IMR-90 (cell line): ENCODE results near the gene TXNDC12. TPM values are rescaled to one million over a fixed set of nuclear protein-coding genes. Genes with fewer than 3 reads are reported as not detected.

ENCODE experiments used
- ATAC-seq: fragments of 200-7000 bp; cut with Tn5 transposase; 2 replicates; pipeline ENCODE4 v1.9.1; 2020; ENCODE audit warnings: low read depth, mild to moderate bottlenecking, moderate library complexity
- BruUV-seq: library from RNA; stranded (reverse); fragments of 400-500 nt; replicated peaks from 2 replicates; lab custom pipeline; 2021; lab: Mats Ljungman, UMichigan
- CTCF ChIA-PET: fragments of 300-600 bp; formaldehyde crosslinking; extraction: SDS; loops from one replicate; lab custom pipeline; 2021; ENCODE audit warnings: antibody characterized with exemption; lab: Yijun Ruan, JAX
- POLR2A ChIA-PET: fragments of 300-600 bp; sonication (Branson Sonifier 250); formaldehyde crosslinking; loops from one replicate; lab custom pipeline; 2022; ENCODE audit warnings: antibody characterized with exemption; ENCODE audit not compliant: unreplicated experiment; lab: Charles Lee
- DNase-seq: peaks from one replicate; pipeline ENCODE4 v3.0.0; 2013
- H2AFZ ChIP-seq: replicated peaks from 2 replicates; pipeline ENCODE3; 2013; ENCODE audit warnings: low read length, mild to moderate bottlenecking; ENCODE audit not compliant: poor library complexity
- H2AK5ac ChIP-seq: 2 replicates; pipeline ENCODE4 v1.6.1; 2013; ENCODE audit warnings: low read depth, low read length, inconsistent platforms
- H2AK9ac ChIP-seq: replicated peaks from 2 replicates; pipeline ENCODE3; 2013; ENCODE audit warnings: mild to moderate bottlenecking, low read depth, low read length, moderate library complexity; ENCODE audit not compliant: poor library complexity
- H2BK120ac ChIP-seq: 2 replicates; pipeline ENCODE4 v1.6.1; 2013; ENCODE audit warnings: low read depth, low read length, inconsistent platforms
- H2BK15ac ChIP-seq: 3 replicates; pipeline ENCODE4 v1.6.1; 2013; ENCODE audit warnings: low read depth, low read length, inconsistent platforms
- H2BK20ac ChIP-seq: 2 replicates; pipeline ENCODE4 v1.6.1; 2013; ENCODE audit warnings: low read depth, mild to moderate bottlenecking, inconsistent platforms, low read length, moderate library complexity
- H2BK5ac ChIP-seq: 2 replicates; pipeline ENCODE4 v1.6.1; 2013; ENCODE audit warnings: mild to moderate bottlenecking, low read depth, low read length, inconsistent platforms; ENCODE audit not compliant: poor library complexity, severe bottlenecking
- H3K14ac ChIP-seq: replicated peaks from 2 replicates; pipeline ENCODE4 v1.6.1; 2013; ENCODE audit warnings: low read depth, low read length, inconsistent platforms
- H3K18ac ChIP-seq: 2 replicates; pipeline ENCODE4 v1.6.1; 2013; ENCODE audit warnings: low read depth, low read length, control low read depth
- H3K23ac ChIP-seq: 2 replicates; pipeline ENCODE4 v1.6.1; 2013; ENCODE audit warnings: low read depth, low read length, inconsistent platforms
- H3K27ac ChIP-seq: 2 replicates; pipeline ENCODE4 v1.5.1; 2013; ENCODE audit warnings: mild to moderate bottlenecking, control low read depth, low read length; ENCODE audit not compliant: insufficient read depth
- H3K27me3 ChIP-seq: 2 replicates; pipeline ENCODE4 v1.6.1; 2013; ENCODE audit warnings: low read length; ENCODE audit not compliant: control insufficient read depth, insufficient read depth
- H3K36me3 ChIP-seq: 2 replicates; pipeline ENCODE4 v1.6.1; 2013; ENCODE audit warnings: low read length, mixed read lengths; ENCODE audit not compliant: control insufficient read depth, insufficient read depth
- H3K4ac ChIP-seq: 2 replicates; pipeline ENCODE4 v1.6.1; 2013; ENCODE audit warnings: low read depth, low read length, inconsistent platforms
- H3K4me1 ChIP-seq: 2 replicates; pipeline ENCODE4 v1.6.1; 2013; ENCODE audit warnings: low read length, mixed read lengths; ENCODE audit not compliant: control insufficient read depth, insufficient read depth
- H3K4me2 ChIP-seq: 2 replicates; pipeline ENCODE4 v1.6.1; 2013; ENCODE audit warnings: low read depth, mild to moderate bottlenecking, control low read depth, low read length, moderate library complexity
- H3K4me3 ChIP-seq: 2 replicates; pipeline ENCODE4 v1.5.1; 2013; ENCODE audit warnings: low read depth, mild to moderate bottlenecking, control low read depth, low read length, moderate library complexity; ENCODE audit not compliant: insufficient read depth
- H3K56ac ChIP-seq: 2 replicates; pipeline ENCODE4 v1.6.1; 2013; ENCODE audit warnings: low read length, inconsistent platforms; ENCODE audit not compliant: insufficient read depth; ENCODE audit errors: extremely low read depth
- H3K79me1 ChIP-seq, 2 experiments: 2 replicates each; pipeline ENCODE4 v1.6.1; 2013; ENCODE audit warnings: low read length in 2 of 2, inconsistent platforms in 1 of 2, low read depth in 1 of 2
- H3K9ac ChIP-seq: 2 replicates; pipeline ENCODE4 v1.6.1; 2013; ENCODE audit warnings: low read depth, low read length, control low read depth
- H3K9me1 ChIP-seq: 2 replicates; pipeline ENCODE4 v1.6.1; 2013; ENCODE audit warnings: low read length, inconsistent platforms; ENCODE audit not compliant: insufficient read depth
- H3K9me3 ChIP-seq: 2 replicates; pipeline ENCODE4 v1.6.1; 2013; ENCODE audit warnings: low read length; ENCODE audit not compliant: control insufficient read depth, insufficient read depth
- H4K20me1 ChIP-seq: 2 replicates; pipeline ENCODE4 v1.6.1; 2013; ENCODE audit warnings: low read length, inconsistent platforms; ENCODE audit not compliant: insufficient read depth
- H4K5ac ChIP-seq: 2 replicates; pipeline ENCODE4 v1.6.1; 2013; ENCODE audit warnings: mild to moderate bottlenecking, low read depth, low read length, control low read depth
- H4K8ac ChIP-seq, 2 experiments: 2 replicates each; pipeline ENCODE4 v1.6.1; 2013; ENCODE audit warnings: low read depth in 2 of 2, low read length in 2 of 2, control low read depth in 1 of 2, inconsistent platforms in 1 of 2
- H4K91ac ChIP-seq: 2 replicates; pipeline ENCODE4 v1.6.1; 2013; ENCODE audit warnings: low read depth, low read length, inconsistent platforms; ENCODE audit not compliant: insufficient read depth
- CEBPB ChIP-seq: IDR thresholded peaks from 2 replicates; pipeline ENCODE4 v1.6.1; 2012; ENCODE audit warnings: low read depth, low read length, improper control_type of control experiment
- ELK1 ChIP-seq: fragments of 150-350 bp; IDR thresholded peaks from 2 replicates; pipeline ENCODE4 v1.6.1; 2016; ENCODE audit warnings: low read depth, mild to moderate bottlenecking, low read length, moderate library complexity, borderline replicate concordance
- NFE2L2 ChIP-seq: fragments of 150-350 bp; IDR thresholded peaks from 2 replicates; pipeline ENCODE4 v1.6.1; 2016; ENCODE audit warnings: low read depth, mild to moderate bottlenecking, low read length
- WGBS, 2 experiments: methylation state at CpG; one replicate each; pipeline versions ENCODE4 v1.1.5 to v1.1.7; 2013; ENCODE audit warnings: missing lambda C conversion rate in 2 of 2; ENCODE audit not compliant: insufficient read length in 1 of 2; ENCODE audit errors: extremely low coverage in 2 of 2; 5-methylcytosine and 5-hydroxymethylcytosine counted together
- dilution Hi-C: fragments of 300-500 bp; cut with HindIII; formaldehyde crosslinking; loops from one replicate; pipeline ENCODE4 v1.14.3; 2018; ENCODE audit warnings: low sequenced_read_pairs; ENCODE audit not compliant: unreplicated experiment
- in situ Hi-C: fragments of 300-500 bp; cut with MboI; formaldehyde crosslinking; loops from 3 replicates; pipeline ENCODE4 v1.14.3; 2019; ENCODE audit warnings: low sequenced_read_pairs, inconsistent platforms, mixed read lengths
- intact Hi-C: fragments of 100-400 bp; cut with micrococcal nuclease; formaldehyde crosslinking; loops from 2 replicates; pipeline ENCODE4 v1.10.0; 2022
- polyA plus RNA-seq, 3 experiments: library from polyadenylated mRNA; depleted of rRNA; stranded (reverse); fragments of >200 nt; gene quantifications; 2 replicates each; pipeline ENCODE4 v1.2.3, GENCODE V29; 2012; ENCODE audit warnings: low replicate concordance in 1 of 3
- total RNA-seq: library from RNA; depleted of rRNA; stranded (reverse); fragments of >200 nt; gene quantifications from 2 replicates; pipeline ENCODE4 v1.2.3, GENCODE V29; 2012

TXNDC12 gene
- total and polyA plus RNA-seq, 2 of the 4 experiments (the other 2 are of a cell fraction), result 24.4 to 29.9 TPM

GRCh38 chr1:52059888-52060287 is 4.9 kb upstream of the TXNDC12 start:
- H4K8ac ChIP-seq, result no peak overlapping the region
- H3K14ac ChIP-seq, result no peak overlapping the region
- H2AFZ ChIP-seq, result no peak overlapping the region
- no peak overlapping the region for H2AK9ac ChIP-seq
- no peak overlapping the region for H3K9ac ChIP-seq
- dilution Hi-C loops, result no loop called here
- DNase-seq, result no peak
- ChIA-PET CTCF (no interaction called here), POLR2A (no interaction called here)
- H3K27ac ChIP-seq, result no peak overlapping the region
- no peaks in the 10 kb centered on the region for H3K27me3 ChIP-seq
- no peak overlapping the region for H3K4ac ChIP-seq
- no peak overlapping the region for H2BK5ac ChIP-seq
- TF ChIP-seq NFE2L2 (no peak), ELK1 (no peak), CEBPB (0 out of 2 replicates have a peak, but pooled peaks have one; percentile 16)
- no TSS peak for BruUV-seq
- H3K79me1 ChIP-seq, result peaks cover 37 to 55% of the 10 kb centered on the region in 2 experiments
- H3K23ac ChIP-seq, result no peak overlapping the region
- no peak overlapping the region for H2AK5ac ChIP-seq
- H3K4me1 ChIP-seq, result peaks cover 5% of the 10 kb centered on the region; the same call in 1 of the 2 replicates
- H4K5ac ChIP-seq, result no peak overlapping the region
- H2BK120ac ChIP-seq, result no peak overlapping the region
- ATAC-seq, result no peak
- no peak overlapping the region for H2BK20ac ChIP-seq
- H4K20me1 ChIP-seq, result peaks cover 21% of the 10 kb centered on the region; the same call in 1 of the 2 replicates
- no peaks in the 10 kb centered on the region for H3K9me1 ChIP-seq
- in situ Hi-C loops, result no loop called here
- peaks cover 29% of the 10 kb centered on the region for H3K36me3 ChIP-seq
- H3K4me3 ChIP-seq, result no peak overlapping the region
- no peak overlapping the region for H2BK15ac ChIP-seq
- H3K18ac ChIP-seq, result no peak overlapping the region
- no peak overlapping the region for H3K4me2 ChIP-seq
- no CpG with 5 or more reads among the region's 1 CpG for WGBS, 2 experiments
- intact Hi-C loops, result no loop called here
- no peak overlapping the region for H3K56ac ChIP-seq
- H4K91ac ChIP-seq, result no peak overlapping the region
- H3K9me3 ChIP-seq, result no peaks in the 10 kb centered on the region
